Anterior cingulate cortex (tissue), 58 donors: ENCODE data around the gene AKAP12.

Source experiments
- DNase-seq, 58 donors: peaks; one replicate each; lab custom pipeline; 2025; lab: John Stamatoyannopoulos, UW

The AKAP12 gene

GRCh38 chr6:151236668-151237401 lies 2.9 kb upstream of the AKAP12 start:
- DNase-seq: no peak

- peak; percentile 22 to 86 (median 52) for DNase-seq
Measured at GRCh38 chr6:151240036-151240685, 394 bp downstream of the AKAP12 start.

- DNase-seq: peak in 57 of 58 donors; percentile 2 to 74 (median 34)
Measured at GRCh38 chr6:151240791-151241642, 1.2 kb downstream of the AKAP12 start.

GRCh38 chr6:151241853-151242252 lies 2.1 kb downstream of the AKAP12 start:
- DNase-seq: no peak

GRCh38 chr6:151242420-151242861 lies 2.7 kb downstream of the AKAP12 start:
- peak in 6 of 58 donors; percentile 1 to 4 (median 4) for DNase-seq

GRCh38 chr6:151243481-151243880 lies 3.7 kb downstream of the AKAP12 start:
- no peak for DNase-seq

GRCh38 chr6:151247490-151247889 lies 7.7 kb downstream of the AKAP12 start:
- no peak for DNase-seq

GRCh38 chr6:151248295-151248694 lies 8.5 kb downstream of the AKAP12 start:
- no peak for DNase-seq

- no peak for DNase-seq
Measured at GRCh38 chr6:151252634-151253033, 12.9 kb downstream of the AKAP12 start.

GRCh38 chr6:151254451-151255081 lies 14.8 kb downstream of the AKAP12 start:
- DNase-seq: no peak

- no peak for DNase-seq
Measured at GRCh38 chr6:151255811-151256210, 16.0 kb downstream of the AKAP12 start.

GRCh38 chr6:151257985-151258445 lies 18.2 kb downstream of the AKAP12 start:
- DNase-seq: no peak

- DNase-seq: no peak
Measured at GRCh38 chr6:151260205-151260604, 20.4 kb downstream of the AKAP12 start.

GRCh38 chr6:151263035-151263434 lies 23.3 kb downstream of the AKAP12 start:
- no peak for DNase-seq

GRCh38 chr6:151263967-151264366 lies 24.2 kb downstream of the AKAP12 start:
- DNase-seq: no peak

GRCh38 chr6:151265282-151265681 lies 25.5 kb downstream of the AKAP12 start:
- DNase-seq: no peak

GRCh38 chr6:151269321-151269995 lies 29.7 kb downstream of the AKAP12 start:
- DNase-seq: no peak

- no peak for DNase-seq
Measured at GRCh38 chr6:151275121-151275520, 35.4 kb downstream of the AKAP12 start.

- DNase-seq: no peak
Measured at GRCh38 chr6:151275566-151275965, 35.8 kb downstream of the AKAP12 start.
